Activated CD4-positive, alpha-beta T cell treated with anti-CD3 and anti-CD28 coated beads, Interleukin-2, Interleukin-4, amounts not matched to agents 100 ng/mL and 50 ng/mL, durations not matched to agents 16 hours and 8 hours (primary cell): ENCODE results near the gene NIT2.

Experiments used
- DNase-seq: peaks from one replicate; pipeline ENCODE4 v3.0.0-alpha.2; 2020; ENCODE audit warnings: low spot score

The NIT2 gene

GRCh38 chr3:100396967-100397366 is 62.4 kb downstream of the NIT2 start:
- DNase-seq = no peak

DNA sequence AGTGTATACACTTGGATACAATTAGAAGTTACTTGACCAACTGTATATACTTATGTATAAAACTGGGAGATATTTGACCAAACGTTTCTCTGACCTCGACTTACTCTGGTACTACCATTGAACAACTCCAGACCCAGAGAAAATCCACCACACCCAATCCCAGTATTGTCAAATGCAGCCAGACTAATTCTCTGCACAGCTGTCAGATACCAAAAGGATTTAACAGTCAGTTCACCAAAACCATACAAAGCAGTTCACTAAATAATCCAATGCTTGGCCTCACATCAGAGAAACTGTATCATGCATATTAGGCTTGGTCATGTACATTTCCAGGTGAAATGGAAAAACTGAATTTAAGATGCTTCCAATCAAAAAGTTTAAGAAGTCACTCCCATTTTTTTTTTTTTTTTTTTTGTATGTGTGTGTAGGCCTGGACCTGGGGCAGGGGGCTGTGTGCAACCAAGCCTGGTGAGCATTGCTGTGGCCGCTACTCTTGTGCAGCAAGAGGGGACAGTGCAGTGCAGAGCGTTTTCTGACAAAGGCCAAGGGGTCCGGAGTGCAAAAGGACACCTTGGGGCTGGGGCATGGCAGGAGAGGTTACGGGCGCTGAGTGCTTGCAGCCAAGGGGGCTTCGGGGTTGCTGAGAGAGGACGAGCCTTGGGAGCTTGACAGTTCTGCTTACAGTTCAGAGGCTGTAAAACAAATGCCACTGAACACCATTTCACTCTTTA is 64.9 kb downstream of the NIT2 start:
- DNase-seq = no peak

DNA sequence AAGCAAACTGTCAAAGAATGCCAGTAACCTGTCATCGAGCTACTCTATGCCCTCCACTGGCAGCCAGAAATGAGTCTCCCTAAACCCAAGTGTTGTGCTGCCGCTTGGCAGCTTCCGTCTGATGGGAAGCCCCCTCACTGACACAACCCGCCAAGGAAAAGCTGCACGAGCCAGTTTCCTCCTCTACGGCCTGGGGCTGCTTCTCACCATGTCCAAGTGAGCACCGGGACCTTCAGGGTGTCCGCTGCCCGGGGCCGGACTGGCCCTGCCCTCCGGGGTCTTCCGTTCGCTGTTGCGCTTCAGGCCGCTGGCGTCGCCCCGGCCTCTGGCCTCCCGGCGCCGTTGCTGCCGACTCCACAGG is 65.8 kb downstream of the NIT2 start:
- DNase-seq = peak; percentile 55

GRCh38 chr3:100400780-100401673 is 66.5 kb downstream of the NIT2 start, which contains the start of the genes LNP1 and TOMM70:
TSS of gene LNP1 (plus strand) at chr3:100401539. CDS start at chr3:100429730, 28,191 bp downstream.
TSS of gene TOMM70 (minus strand) at chr3:100401089. CDS start at chr3:100400949, 140 bp downstream.
- DNase-seq = peak; percentile 97

- peak; percentile 50 for DNase-seq
Observed at GRCh38 chr3:100401674-100402041, 67.1 kb downstream of the NIT2 start.

GRCh38 chr3:100402256-100402655 is 67.7 kb downstream of the NIT2 start:
- no peak for DNase-seq

GRCh38 chr3:100402891-100403290 is 68.3 kb downstream of the NIT2 start:
- DNase-seq = no peak

- no peak for DNase-seq
Observed at GRCh38 chr3:100403362-100404249, 69.0 kb downstream of the NIT2 start.

DNA sequence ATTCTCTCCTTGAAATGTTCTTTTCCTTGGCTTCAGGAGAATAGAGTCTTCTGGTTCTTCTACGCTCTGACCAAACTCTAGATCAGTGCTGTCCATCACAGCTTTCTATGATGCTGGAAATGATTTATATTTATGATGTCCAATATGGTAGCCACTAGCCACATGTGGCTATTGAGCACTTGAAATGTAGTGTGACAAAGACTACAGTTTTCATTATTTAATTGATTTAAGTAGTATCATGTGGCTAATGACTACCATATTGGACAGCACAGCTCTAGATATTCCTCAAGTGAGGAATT is 69.6 kb downstream of the NIT2 start:
- no peak for DNase-seq

GRCh38 chr3:100407164-100407563 is 72.6 kb downstream of the NIT2 start:
- no peak for DNase-seq

- no peak for DNase-seq
Observed at GRCh38 chr3:100407977-100408532, 73.5 kb downstream of the NIT2 start.
